Endothelial cell of hepatic sinusoid (primary cell): ENCODE results near the gene ADRM1.

Experiments
- in situ Hi-C: cut with HindIII; loops from 2 replicates; pipeline ENCODE4 v1.10.0; 2017; ENCODE audit warnings: low sequenced_read_pairs

ADRM1 gene

GRCh38 chr20:62296724-62297448 lies 5.9 kb upstream of the ADRM1 start:
- in situ Hi-C loops, result loop anchor here (10.0 kb wide), 3 partner anchors 88 to 248 kb away; partner anchors contain the start of gene RPS21

DNA sequence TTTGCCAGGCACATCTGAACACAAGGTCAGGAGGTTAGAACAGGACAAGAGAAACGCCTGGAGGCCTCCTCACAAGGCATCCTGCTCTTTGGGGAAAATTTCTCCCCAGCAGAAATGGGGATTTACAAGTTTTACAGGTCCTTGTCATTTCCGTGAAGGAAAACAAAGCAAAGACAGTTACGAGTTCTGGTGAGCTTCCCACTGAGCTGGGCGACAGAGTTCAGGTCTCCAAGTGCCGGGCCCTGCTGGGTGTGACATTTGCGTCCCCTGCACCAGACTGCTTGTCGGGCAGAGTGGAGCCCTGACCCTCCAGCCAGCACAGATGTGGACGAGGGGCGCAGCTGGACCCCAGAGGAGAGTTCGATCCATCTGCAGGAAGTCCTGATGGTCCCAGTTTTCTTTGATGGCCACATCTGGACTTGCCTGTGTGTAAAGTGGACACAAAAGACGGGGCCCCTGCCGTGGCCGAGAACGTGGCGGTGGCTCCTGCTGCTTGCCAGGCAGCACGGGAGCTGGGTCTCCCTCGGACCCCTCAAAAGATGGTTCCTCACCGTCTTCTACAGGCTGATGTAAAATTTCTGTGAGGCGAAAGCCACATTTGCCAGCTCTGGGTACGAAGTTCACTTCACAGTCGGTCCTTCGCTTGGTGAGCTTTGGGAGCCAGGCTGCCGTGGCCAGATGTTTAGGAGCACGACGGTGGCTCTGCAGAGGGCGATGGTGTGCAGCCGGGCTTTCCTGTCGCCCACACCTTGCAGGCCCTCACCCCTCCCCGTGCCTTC lies 5.2 kb upstream of the ADRM1 start:
- in situ Hi-C loops, result loop anchor here (10.0 kb wide), 3 partner anchors 87 to 247 kb away; partner anchors contain the start of gene RPS21

GRCh38 chr20:62298577-62299249 lies 4.1 kb upstream of the ADRM1 start:
- in situ Hi-C loops, result loop anchor here (10.0 kb wide), 3 partner anchors 86 to 246 kb away; partner anchors contain the start of gene RPS21

DNA sequence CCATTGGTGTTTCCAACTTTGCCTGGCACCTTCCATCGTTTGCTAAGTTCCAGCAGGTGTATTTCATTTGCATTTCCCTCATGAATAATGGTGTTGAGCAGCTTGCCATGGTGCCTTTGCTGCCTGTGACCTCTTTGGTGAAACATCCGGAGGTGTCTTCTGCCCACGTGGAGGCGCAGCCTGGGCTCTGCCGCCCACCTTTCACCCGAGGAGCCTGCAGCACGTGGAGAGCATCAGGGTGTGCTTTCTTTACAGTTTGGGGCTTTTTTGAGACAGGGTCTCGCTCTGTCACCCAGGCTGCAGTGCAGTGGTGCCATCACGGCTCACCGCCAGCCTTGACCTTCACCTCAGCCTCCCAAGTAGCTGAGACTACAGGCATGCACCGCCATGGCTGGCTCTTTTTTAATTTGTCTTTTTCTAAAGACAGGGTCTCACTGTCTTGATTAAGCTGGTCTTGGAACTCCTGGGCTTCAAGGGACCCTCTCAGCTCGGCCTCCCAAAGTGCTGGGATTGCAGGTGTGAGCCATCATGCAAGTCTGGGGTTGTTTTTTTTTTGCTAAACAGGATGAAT lies 3.0 kb upstream of the ADRM1 start:
- in situ Hi-C loops, result loop anchor here (10.0 kb wide), 3 partner anchors 85 to 245 kb away; partner anchors contain the start of gene RPS21

GRCh38 chr20:62300319-62300718 lies 2.5 kb upstream of the ADRM1 start:
- in situ Hi-C loops, result no loop called here

DNA sequence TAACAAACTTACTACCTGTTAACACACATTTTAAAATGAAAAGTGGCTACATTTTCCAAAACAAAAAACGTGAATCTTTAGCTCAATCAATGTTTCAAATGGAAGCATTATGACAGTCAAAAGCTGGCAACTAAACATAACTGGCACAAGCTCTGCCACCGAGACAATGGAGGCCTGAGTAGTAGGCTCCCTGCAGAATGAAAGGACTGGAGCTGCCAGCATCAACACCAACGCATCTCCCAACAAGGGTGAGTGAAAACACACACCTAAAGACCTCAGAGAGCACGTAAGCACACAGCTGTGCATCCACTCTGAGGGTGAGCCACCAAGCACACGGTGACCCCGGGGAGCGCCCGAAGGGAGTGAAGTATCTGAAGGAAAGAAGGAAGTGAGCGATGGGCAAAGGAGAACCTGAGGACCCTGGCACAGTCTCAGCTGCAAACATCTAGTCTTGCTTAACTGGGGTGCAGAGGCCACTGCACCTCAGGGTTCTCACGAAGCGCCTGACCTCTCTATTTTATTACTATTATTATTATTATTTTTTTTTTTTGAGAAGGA lies 1.6 kb upstream of the ADRM1 start:
- in situ Hi-C loops, result no loop called here

DNA sequence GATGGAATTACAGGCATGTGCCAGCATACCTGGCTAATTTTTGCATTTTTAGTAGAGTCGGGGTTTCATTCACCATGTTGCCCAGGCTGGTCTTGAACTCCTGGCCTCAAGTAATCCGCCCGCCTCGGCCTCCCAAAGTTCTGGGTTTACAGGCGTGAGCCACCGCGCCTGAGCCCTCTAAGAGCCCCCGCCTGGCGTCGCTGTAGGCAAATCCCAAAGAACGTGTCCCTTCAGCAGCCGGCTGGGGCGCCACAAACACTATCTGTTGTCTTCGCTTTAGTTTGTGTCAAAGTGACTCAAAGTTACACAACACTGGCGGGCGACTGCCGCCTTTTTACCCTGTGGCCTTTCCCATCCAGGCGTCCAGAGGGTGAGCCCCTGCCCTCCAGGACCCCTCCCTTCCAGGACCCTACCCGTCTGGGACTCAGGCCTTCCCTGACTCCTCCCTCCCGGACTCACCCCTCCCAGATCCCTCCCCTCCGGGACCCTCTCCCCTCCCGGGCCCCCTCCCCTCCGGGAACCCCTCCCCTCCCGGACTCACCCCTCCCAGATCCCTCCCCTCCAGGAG lies 940 bp upstream of the ADRM1 start:
- in situ Hi-C loops, result no loop called here

GRCh38 chr20:62303062-62303339 lies 204 bp downstream of the ADRM1 start:
- in situ Hi-C loops, result no loop called here

GRCh38 chr20:62303340-62304226 lies 786 bp downstream of the ADRM1 start:
- in situ Hi-C loops, result no loop called here

- in situ Hi-C loops, result no loop called here
These were observed 1.7 kb downstream of the ADRM1 start for GRCh38 chr20:62304331-62305148.

DNA sequence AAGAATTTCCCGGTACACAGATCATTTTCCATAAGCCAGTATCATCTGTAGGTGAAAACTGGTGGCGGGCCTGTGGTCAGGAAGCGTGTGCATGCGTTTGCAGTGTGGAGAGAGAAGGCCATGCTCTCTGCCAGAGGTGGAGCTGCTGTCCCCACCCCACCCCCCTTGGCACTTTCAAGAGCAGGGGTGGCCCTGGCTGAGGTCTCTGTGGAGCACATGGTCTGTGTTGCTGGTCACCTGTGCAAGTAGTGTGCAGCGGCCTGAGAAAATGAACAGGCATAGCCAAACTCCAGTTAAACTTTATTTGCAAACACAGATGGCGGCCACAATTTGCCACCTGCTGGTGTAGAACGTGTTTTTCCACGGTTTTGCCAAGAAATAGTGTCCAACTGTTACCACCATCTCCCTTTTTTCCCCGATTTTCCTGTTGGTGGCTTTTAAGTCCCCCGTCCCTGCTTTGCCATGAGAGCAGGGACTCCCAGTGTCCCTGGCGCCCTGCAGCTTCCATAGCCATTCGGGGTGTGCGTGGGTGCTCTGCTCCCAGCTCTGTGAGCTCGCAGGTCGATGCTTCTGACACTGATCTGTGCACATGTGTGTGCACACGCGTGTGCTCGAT lies 2.5 kb downstream of the ADRM1 start:
- in situ Hi-C loops, result no loop called here

DNA sequence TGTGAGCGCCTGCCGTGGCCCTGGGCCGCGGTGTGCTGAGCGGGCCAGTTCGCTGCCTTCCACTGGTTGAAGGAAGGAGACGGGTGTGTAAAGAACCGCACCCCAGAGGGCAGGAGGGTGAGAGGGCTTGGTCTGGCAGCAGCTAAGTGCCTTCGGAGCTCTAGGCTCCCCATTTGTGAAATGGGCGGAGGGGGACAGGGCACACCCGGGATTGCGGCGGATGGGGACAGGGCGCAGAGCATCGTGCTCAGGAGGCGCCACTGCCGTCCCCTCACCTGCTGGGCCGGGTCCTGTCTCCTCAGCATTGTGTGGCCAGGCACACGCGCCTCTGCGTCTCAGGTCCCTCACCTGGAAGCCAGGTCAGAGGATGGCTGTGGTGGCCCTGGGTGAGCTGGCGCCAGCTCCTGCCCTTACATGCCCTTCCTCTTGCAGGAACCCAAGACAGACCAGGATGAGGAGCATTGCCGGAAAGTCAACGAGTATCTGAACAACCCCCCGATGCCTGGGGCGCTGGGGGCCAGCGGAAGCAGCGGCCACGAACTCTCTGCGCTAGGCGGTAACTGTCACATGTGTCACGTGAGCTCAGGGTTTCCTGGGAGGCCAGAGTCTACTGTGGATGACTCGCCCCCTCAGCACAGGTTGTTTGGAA lies 3.1 kb downstream of the ADRM1 start:
- in situ Hi-C loops, result no loop called here

DNA sequence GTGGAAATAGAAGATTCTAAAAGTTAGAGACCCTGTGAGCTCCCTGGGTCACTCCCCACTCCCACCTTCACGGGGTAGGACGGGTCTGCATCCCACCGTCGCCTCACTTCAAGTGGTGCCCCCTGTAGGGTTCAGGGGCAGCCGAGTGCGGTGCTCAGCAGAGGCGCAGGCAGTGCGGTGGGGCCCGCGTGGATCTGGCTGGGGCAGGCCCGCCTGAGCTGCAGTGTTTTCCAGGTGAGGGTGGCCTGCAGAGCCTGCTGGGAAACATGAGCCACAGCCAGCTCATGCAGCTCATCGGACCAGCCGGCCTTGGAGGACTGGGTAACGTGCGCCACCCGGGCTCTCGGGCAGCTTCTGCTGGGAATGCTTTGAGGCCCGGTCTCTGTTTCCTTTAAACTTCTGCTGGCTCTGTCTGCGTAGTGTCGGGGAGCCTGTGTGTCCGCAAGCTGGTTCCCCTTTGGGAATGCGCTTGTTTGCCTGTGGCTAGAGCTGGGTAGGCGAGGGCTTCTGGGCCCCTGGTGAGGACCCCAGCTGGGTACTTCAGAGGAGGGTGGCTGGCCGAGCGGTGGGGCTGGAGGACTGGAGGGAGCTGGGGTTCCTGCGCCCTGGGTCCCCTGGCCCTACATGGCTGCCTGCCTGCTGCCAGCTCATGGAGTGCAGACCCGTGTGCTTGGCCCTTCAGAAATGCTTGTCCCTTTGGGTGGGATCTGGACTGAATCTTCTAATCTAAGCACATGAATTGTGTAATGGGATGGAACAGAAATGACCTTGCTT lies 3.8 kb downstream of the ADRM1 start:
- in situ Hi-C loops, result no loop called here

DNA sequence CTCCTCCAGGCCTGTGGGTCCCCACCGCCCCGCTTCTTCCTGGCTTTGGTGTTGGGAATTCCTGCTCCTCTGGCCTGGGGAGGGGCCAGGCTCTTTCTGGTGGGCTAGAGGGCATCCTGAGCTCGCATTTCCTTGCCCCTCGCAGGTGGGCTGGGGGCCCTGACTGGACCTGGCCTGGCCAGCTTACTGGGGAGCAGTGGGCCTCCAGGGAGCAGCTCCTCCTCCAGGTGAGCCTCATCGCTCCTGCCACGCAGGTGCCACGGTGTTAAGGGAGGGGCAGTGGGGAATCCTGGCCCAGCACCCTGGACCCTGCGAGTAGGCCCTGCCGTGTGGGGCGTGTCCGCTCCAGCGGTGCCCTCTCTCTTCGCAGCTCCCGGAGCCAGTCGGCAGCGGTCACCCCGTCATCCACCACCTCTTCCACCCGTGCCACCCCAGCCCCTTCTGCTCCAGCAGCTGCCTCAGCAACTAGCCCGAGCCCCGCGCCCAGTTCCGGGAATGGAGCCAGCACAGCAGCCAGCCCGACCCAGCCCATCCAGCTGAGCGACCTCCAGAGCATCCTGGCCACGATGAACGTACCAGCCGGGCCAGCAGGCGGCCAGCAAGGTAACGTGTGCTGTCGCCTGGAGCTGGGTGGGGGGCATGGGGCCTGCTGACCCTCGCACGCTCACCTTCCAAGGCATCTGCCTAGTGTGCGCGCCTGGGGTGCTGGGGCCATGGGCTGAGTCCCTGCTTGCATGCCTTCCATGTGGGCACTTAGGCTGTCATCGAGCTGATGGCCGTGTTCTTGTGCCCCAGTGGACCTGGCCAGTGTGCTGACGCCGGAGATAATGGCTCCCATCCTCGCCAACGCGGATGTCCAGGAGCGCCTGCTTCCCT lies 4.7 kb downstream of the ADRM1 start:
- in situ Hi-C loops, result no loop called here

DNA sequence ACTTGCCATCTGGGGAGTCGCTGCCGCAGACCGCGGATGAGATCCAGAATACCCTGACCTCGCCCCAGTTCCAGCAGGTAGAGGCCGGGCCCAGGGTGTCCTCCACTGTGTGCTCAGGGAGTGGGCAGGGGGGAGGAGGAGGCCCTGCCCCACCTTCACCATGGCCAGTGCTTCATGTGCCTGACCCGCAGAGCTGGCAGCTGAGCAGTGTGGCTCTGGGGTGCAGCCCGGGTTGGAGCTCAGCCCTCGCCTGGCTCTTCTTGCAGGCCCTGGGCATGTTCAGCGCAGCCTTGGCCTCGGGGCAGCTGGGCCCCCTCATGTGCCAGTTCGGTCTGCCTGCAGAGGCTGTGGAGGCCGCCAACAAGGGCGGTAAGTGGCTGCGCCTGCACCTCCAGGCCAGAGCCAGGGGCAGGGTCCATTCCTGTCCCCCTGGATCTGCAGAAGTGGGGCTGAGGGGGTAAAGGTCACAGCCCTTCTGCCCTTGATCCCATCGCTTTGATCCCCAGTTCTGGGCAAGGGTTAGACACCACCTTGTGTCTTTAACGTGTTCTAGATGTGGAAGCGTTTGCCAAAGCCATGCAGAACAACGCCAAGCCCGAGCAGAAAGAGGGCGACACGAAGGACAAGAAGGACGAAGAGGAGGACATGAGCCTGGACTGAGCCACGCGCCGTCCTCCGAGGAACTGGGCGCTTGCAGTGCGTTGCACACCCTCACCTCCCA lies 5.5 kb downstream of the ADRM1 start:
- in situ Hi-C loops, result no loop called here
